Ishikawa (cell line): Measurements from ENCODE around the gene ANKMY1.

Source experiments
- CEBPB ChIP-seq: IDR thresholded peaks from 2 replicates; pipeline ENCODE4 v1.6.1; 2012
- CREB1 ChIP-seq: IDR thresholded peaks from 2 replicates; pipeline ENCODE4 v1.6.1; 2012; ENCODE audit warnings: low read depth
- EGR1 ChIP-seq: IDR thresholded peaks from 2 replicates; pipeline ENCODE4 v1.6.1; 2012
- EP300 ChIP-seq: IDR thresholded peaks from 2 replicates; pipeline ENCODE4 v1.6.1; 2012; ENCODE audit warnings: borderline replicate concordance
- FOXM1 ChIP-seq: IDR thresholded peaks from 2 replicates; pipeline ENCODE4 v1.6.1; 2012; ENCODE audit warnings: low read depth, borderline replicate concordance
- NFIC ChIP-seq: IDR thresholded peaks from 2 replicates; pipeline ENCODE4 v1.6.1; 2012
- RAD21 ChIP-seq: IDR thresholded peaks from 2 replicates; pipeline ENCODE4 v1.6.1; 2012; ENCODE audit warnings: low read depth
- TAF1 ChIP-seq: IDR thresholded peaks from 2 replicates; pipeline ENCODE4 v1.6.1; 2012; ENCODE audit warnings: low read depth, mild to moderate bottlenecking
- TCF12 ChIP-seq: IDR thresholded peaks from 2 replicates; pipeline ENCODE4 v1.6.1; 2012; ENCODE audit warnings: low read depth
- TEAD4 ChIP-seq: IDR thresholded peaks from 2 replicates; pipeline ENCODE4 v1.6.1; 2012
- YY1 ChIP-seq: IDR thresholded peaks from 2 replicates; pipeline ENCODE4 v1.6.1; 2012; ENCODE audit warnings: low read depth
- ZBTB7A ChIP-seq: IDR thresholded peaks from 2 replicates; pipeline ENCODE4 v1.6.1; 2012; ENCODE audit warnings: low read depth
- TF ChIP-seq, protein P1 (sequence below): IDR thresholded peaks from 2 replicates; pipeline ENCODE4 v1.6.1; 2012
- TF ChIP-seq, protein P2 (sequence below): IDR thresholded peaks from 2 replicates; pipeline ENCODE4 v1.6.1; 2012
- TF ChIP-seq, protein P3 (sequence below): IDR thresholded peaks from 2 replicates; pipeline ENCODE4 v1.6.1; 2012; ENCODE audit warnings: low read depth, mild to moderate bottlenecking

The ANKMY1 gene

DNA sequence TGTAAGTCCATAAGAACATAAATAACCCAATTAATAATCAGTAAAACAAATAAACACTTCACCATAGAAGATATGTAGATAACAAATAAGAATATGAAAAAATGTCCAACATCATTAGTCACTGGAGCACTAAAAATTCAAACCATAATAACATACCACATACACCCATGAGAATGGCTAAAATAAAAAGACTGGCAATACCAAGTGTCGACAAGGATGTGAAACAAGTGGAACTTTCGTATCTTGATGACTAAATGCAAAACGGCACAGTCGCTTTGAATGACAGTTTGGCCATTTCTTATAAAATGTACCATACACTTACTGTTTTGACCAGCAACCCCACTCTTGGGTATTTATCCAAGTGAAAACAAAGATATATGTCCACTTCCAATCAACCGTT, 26.8 kb downstream of the ANKMY1 start:
- TF ChIP-seq, protein P1, sequence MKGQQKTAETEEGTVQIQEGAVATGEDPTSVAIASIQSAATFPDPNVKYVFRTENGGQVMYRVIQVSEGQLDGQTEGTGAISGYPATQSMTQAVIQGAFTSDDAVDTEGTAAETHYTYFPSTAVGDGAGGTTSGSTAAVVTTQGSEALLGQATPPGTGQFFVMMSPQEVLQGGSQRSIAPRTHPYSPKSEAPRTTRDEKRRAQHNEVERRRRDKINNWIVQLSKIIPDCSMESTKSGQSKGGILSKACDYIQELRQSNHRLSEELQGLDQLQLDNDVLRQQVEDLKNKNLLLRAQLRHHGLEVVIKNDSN: no peak
- TF ChIP-seq CREB1 (no peak), FOXM1 (no peak), CEBPB (no peak), TEAD4 (no peak), EGR1 (no peak), YY1 (no peak), TCF12 (no peak), ZBTB7A (no peak), RAD21 (no peak)
- TF ChIP-seq, protein P2, sequence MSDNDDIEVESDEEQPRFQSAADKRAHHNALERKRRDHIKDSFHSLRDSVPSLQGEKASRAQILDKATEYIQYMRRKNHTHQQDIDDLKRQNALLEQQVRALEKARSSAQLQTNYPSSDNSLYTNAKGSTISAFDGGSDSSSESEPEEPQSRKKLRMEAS: no peak
- TF ChIP-seq, protein P3, sequence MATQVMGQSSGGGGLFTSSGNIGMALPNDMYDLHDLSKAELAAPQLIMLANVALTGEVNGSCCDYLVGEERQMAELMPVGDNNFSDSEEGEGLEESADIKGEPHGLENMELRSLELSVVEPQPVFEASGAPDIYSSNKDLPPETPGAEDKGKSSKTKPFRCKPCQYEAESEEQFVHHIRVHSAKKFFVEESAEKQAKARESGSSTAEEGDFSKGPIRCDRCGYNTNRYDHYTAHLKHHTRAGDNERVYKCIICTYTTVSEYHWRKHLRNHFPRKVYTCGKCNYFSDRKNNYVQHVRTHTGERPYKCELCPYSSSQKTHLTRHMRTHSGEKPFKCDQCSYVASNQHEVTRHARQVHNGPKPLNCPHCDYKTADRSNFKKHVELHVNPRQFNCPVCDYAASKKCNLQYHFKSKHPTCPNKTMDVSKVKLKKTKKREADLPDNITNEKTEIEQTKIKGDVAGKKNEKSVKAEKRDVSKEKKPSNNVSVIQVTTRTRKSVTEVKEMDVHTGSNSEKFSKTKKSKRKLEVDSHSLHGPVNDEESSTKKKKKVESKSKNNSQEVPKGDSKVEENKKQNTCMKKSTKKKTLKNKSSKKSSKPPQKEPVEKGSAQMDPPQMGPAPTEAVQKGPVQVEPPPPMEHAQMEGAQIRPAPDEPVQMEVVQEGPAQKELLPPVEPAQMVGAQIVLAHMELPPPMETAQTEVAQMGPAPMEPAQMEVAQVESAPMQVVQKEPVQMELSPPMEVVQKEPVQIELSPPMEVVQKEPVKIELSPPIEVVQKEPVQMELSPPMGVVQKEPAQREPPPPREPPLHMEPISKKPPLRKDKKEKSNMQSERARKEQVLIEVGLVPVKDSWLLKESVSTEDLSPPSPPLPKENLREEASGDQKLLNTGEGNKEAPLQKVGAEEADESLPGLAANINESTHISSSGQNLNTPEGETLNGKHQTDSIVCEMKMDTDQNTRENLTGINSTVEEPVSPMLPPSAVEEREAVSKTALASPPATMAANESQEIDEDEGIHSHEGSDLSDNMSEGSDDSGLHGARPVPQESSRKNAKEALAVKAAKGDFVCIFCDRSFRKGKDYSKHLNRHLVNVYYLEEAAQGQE: no peak

GRCh38 chr2:240530181-240530580, 27.6 kb downstream of the ANKMY1 start:
- no peak for TF ChIP-seq EGR1
- no peak for TF ChIP-seq FOXM1
- no peak for TF ChIP-seq CREB1
- TF ChIP-seq ZBTB7A: no peak
- no peak for TF ChIP-seq NFIC
- TF ChIP-seq, protein P3: no peak
- no peak for TF ChIP-seq RAD21
- no peak for TF ChIP-seq CEBPB
- TF ChIP-seq, protein P1: no peak
- no peak for TF ChIP-seq YY1
- no peak for TF ChIP-seq TCF12
- no peak for TF ChIP-seq EP300
- TF ChIP-seq, protein P2: no peak

GRCh38 chr2:240529344-240529999, 28.3 kb downstream of the ANKMY1 start:
- TF ChIP-seq NFIC (no peak), FOXM1 (no peak), CREB1 (no peak), EGR1 (no peak), RAD21 (no peak), TEAD4 (no peak)
- TF ChIP-seq, protein P1: no peak

- TF ChIP-seq EP300 (no peak), TEAD4 (no peak), TAF1 (no peak)
Measured at GRCh38 chr2:240528406-240529040, 29.3 kb downstream of the ANKMY1 start.

DNA sequence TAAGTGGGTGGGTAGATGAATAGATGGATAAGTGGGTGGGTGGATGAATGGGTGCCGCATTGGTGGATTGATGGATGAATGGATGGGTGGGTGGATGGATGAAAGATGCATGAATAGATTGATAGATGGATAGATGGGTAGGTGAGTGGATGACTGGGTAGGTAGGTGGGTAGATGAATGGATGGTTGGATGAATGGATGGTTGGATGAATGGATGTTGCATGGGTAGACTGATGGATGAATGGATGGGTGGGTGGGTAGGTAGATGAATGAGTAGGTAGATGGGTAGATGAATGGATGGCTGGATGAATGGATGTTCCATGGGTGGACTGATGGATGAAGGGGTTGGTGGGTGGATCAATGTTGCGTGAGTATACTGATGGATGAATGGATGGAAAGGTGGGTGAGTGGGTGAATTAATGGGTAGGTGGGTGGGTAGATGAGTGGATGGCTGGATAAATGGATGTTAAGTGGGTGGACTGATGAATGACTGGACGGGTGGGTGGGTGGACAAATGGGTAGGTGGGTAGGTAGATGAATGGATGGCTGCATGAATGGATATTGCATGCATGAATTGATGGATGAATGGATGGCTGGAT, 30.5 kb downstream of the ANKMY1 start:
- TF ChIP-seq NFIC: no peak
- TF ChIP-seq CEBPB: no peak
- TF ChIP-seq, protein P3: no peak
